HUES48 (cell line): ENCODE data around the gene PRR11.
"Not testable (repeated sequence)": the region's sequence is repeated elsewhere in the genome, so short reads cannot be mapped to it uniquely, and the experiment has no call there.

ENCODE experiments used
- H3K27ac ChIP-seq: one replicate; pipeline ENCODE4 v1.7.0; 2013; ENCODE audit warnings: low read depth, low read length, inconsistent platforms
- H3K27me3 ChIP-seq: 2 replicates; pipeline ENCODE4 v1.6.1; 2013; ENCODE audit warnings: mild to moderate bottlenecking, low read length; ENCODE audit not compliant: control insufficient read depth, insufficient read depth
- H3K36me3 ChIP-seq: 2 replicates; pipeline ENCODE4 v1.6.1; 2013; ENCODE audit warnings: low read length; ENCODE audit not compliant: control insufficient read depth, insufficient read depth
- H3K4me1 ChIP-seq: 2 replicates; pipeline ENCODE4 v1.6.1; 2013; ENCODE audit warnings: mild to moderate bottlenecking, low read length; ENCODE audit not compliant: control insufficient read depth, insufficient read depth
- H3K4me3 ChIP-seq: 2 replicates; pipeline ENCODE4 v1.5.1; 2013; ENCODE audit warnings: mild to moderate bottlenecking, low read depth, low read length
- H3K9ac ChIP-seq: 2 replicates; pipeline ENCODE4 v1.6.1; 2013; ENCODE audit warnings: mild to moderate bottlenecking, low read depth, low read length, moderate library complexity
- H3K9me3 ChIP-seq: 2 replicates; pipeline ENCODE4 v1.6.1; 2013; ENCODE audit warnings: low read length; ENCODE audit not compliant: control insufficient read depth, insufficient read depth

The PRR11 gene

GRCh38 chr17:59219992-59220327 is 64.4 kb downstream of the PRR11 start:
- Histone ChIP-seq H3K36me3 (peaks cover 2% of the 10 kb centered on the region; the same call in 1 of the 2 replicates), H3K9ac (0 out of 2 replicates have a peak overlapping the region, but pooled peaks have one; percentile 1), H3K27ac (peak overlapping the region; percentile 37), H3K4me3 (peak overlapping the region; percentile 87), H3K27me3 (no peaks in the 10 kb centered on the region), H3K4me1 (peaks cover 5% of the 10 kb centered on the region), H3K9me3 (no peaks in the 10 kb centered on the region)

GRCh38 chr17:59220328-59221158 is 65.0 kb downstream of the PRR11 start, which contains the start of gene GDPD1:
GDPD1 (plus strand) TSS chr17:59220511; CDS start chr17:59220610, 99 bp downstream.
- Histone ChIP-seq H3K27ac (peak within 1 kb of the TSS; percentile 83), H3K9me3 (no peaks in the 10 kb centered on the region), H3K9ac (peak within 1 kb of the TSS; percentile 68), H3K4me1 (peaks cover 5% of the 10 kb centered on the region), H3K27me3 (no peaks in the 10 kb centered on the region), H3K4me3 (peak within 1 kb of the TSS; percentile 87), H3K36me3 (no peaks in the 10 kb centered on the region)

- no peaks in the 10 kb centered on the region for H3K9me3 ChIP-seq
- H3K4me3 ChIP-seq, result peak overlapping the region; percentile 87
- H3K27me3 ChIP-seq, result no peaks in the 10 kb centered on the region
- H3K36me3 ChIP-seq, result no peaks in the 10 kb centered on the region
- H3K9ac ChIP-seq, result peak overlapping the region; percentile 68
- H3K27ac ChIP-seq, result peak overlapping the region; percentile 83
- H3K4me1 ChIP-seq, result peaks cover 5% of the 10 kb centered on the region
Observed at GRCh38 chr17:59221159-59221847, 65.8 kb downstream of the PRR11 start.

GRCh38 chr17:59223813-59224212 is 68.3 kb downstream of the PRR11 start:
- Histone ChIP-seq H3K27me3 (no peaks in the 10 kb centered on the region), H3K4me3 (no peak overlapping the region), H3K36me3 (no peaks in the 10 kb centered on the region), H3K9me3 (no peaks in the 10 kb centered on the region), H3K27ac (no peak overlapping the region), H3K4me1 (peaks cover 5% of the 10 kb centered on the region), H3K9ac (no peak overlapping the region)

- not testable (repeated sequence) for H3K9me3 ChIP-seq
Observed at GRCh38 chr17:59228588-59228987, 73.0 kb downstream of the PRR11 start.

GRCh38 chr17:59230764-59231163 is 75.2 kb downstream of the PRR11 start:
- no peak overlapping the region for H3K9ac ChIP-seq
- no peak overlapping the region for H3K27ac ChIP-seq
- H3K9me3 ChIP-seq, result no peaks in the 10 kb centered on the region
- H3K4me1 ChIP-seq, result no peaks in the 10 kb centered on the region
- H3K4me3 ChIP-seq, result no peak overlapping the region
- H3K36me3 ChIP-seq, result no peaks in the 10 kb centered on the region
- H3K27me3 ChIP-seq, result no peaks in the 10 kb centered on the region

More at GRCh38 chr17:59228588-59228987, 73.0 kb downstream of the PRR11 start:
- not testable (repeated sequence) for H3K36me3 ChIP-seq, H3K27ac ChIP-seq, H3K27me3 ChIP-seq, H3K4me3 ChIP-seq, H3K4me1 ChIP-seq, H3K9ac ChIP-seq

- Histone ChIP-seq H3K27me3 (no peaks in the 10 kb centered on the region), H3K9me3 (no peaks in the 10 kb centered on the region), H3K27ac (no peak overlapping the region), H3K4me3 (no peak overlapping the region), H3K9ac (no peak overlapping the region), H3K4me1 (no peaks in the 10 kb centered on the region), H3K36me3 (no peaks in the 10 kb centered on the region)
Observed at GRCh38 chr17:59234631-59235030, 79.1 kb downstream of the PRR11 start.

GRCh38 chr17:59238906-59239305 is 83.4 kb downstream of the PRR11 start:
- Histone ChIP-seq H3K36me3 (no peaks in the 10 kb centered on the region), H3K9me3 (no peaks in the 10 kb centered on the region), H3K27ac (no peak overlapping the region), H3K4me3 (no peak overlapping the region), H3K4me1 (no peaks in the 10 kb centered on the region), H3K9ac (no peak overlapping the region), H3K27me3 (no peaks in the 10 kb centered on the region)

GRCh38 chr17:59244081-59244480 is 88.5 kb downstream of the PRR11 start:
- H3K27me3 ChIP-seq, result no peaks in the 10 kb centered on the region
- no peak overlapping the region for H3K9ac ChIP-seq
- no peak overlapping the region for H3K27ac ChIP-seq
- H3K4me1 ChIP-seq, result no peaks in the 10 kb centered on the region
- H3K36me3 ChIP-seq, result no peaks in the 10 kb centered on the region
- no peaks in the 10 kb centered on the region for H3K9me3 ChIP-seq
- no peak overlapping the region for H3K4me3 ChIP-seq
